Gastrocnemius medialis (tissue), 4 donors: ENCODE measurements around the gene PTPN22.

ENCODE experiments used
- CTCF ChIP-seq, 5 experiments: fragments of 450-650 bp in 3 of 5; fragments of 200-600 bp in 2 of 5; sonication (generic) in 2 of 5; IDR thresholded peaks in 4 of 5; conservative IDR thresholded peaks in 1 of 5; 1 replicate in 4 of 5; 2 replicates in 1 of 5; pipeline ENCODE4 v1.5.1; 2016 to 2019; ENCODE audit warnings: antibody characterized with exemption in 5 of 5, mild to moderate bottlenecking in 3 of 5, moderate library complexity in 3 of 5
- POLR2A ChIP-seq, 2 donors: fragments of 450-650 bp; IDR thresholded peaks; one replicate each; pipeline ENCODE4 v1.6.1; 2017; ENCODE audit warnings: antibody characterized with exemption in 2 of 2, mild to moderate bottlenecking in 2 of 2, moderate library complexity in 2 of 2

GRCh38 chr1:113846391-113847035 is 25.0 kb downstream of the PTPN22 start:
- no peak for TF ChIP-seq CTCF (IDR thresholded peaks at IDR 0.05 in 4 of 5, conservative IDR thresholded peaks at IDR 0.05 in 1 of 5)
- TF ChIP-seq POLR2A (IDR thresholded peaks at IDR 0.05) = no peak
